Stomach (tissue), 9 donors: ENCODE data around the gene RASAL3. TPM values are rescaled to one million over a fixed set of nuclear protein-coding genes. Genes with fewer than 3 reads are reported as not detected.

ENCODE experiments used
- DNase-seq, 2 donors: peaks; one replicate each; pipeline versions ENCODE4 v3.0.0 to v3.0.0-alpha.2; 2013 to 2019
- H3K27ac ChIP-seq, 5 donors: fragments of 200-600 bp in 4 of 5; sonication (generic) in 4 of 5; one replicate each; pipeline ENCODE4 v1.5.1; 2013 to 2019; ENCODE audit warnings: mild to moderate bottlenecking in 1 of 5, moderate library complexity in 1 of 5
- H3K27me3 ChIP-seq, 3 donors: fragments of 200-600 bp; sonication (generic); one replicate each; pipeline ENCODE4 v1.5.1; 2017 to 2019; ENCODE audit warnings: mixed run types in 1 of 3
- H3K36me3 ChIP-seq, 4 donors: fragments of 200-600 bp; sonication (generic); 1 replicate in 3 of 4; 2 replicates in 1 of 4; pipeline ENCODE4 v1.5.1; 2016 to 2019
- H3K4me1 ChIP-seq, 4 donors: fragments of 200-600 bp; sonication (generic); one replicate each; pipeline ENCODE4 v1.5.1; 2016 to 2019
- H3K4me3 ChIP-seq, 4 donors: fragments of 200-600 bp; sonication (generic) in 3 of 4; one replicate each; pipeline ENCODE4 v1.5.1; 2016 to 2019; ENCODE audit warnings: mild to moderate bottlenecking in 1 of 4
- H3K9me3 ChIP-seq, 4 donors: fragments of 200-600 bp; sonication (generic); one replicate each; pipeline ENCODE4 v1.5.1; 2016 to 2019
- CTCF ChIP-seq, 7 experiments: fragments of 450-650 bp in 4 of 7; fragments of 200-600 bp in 3 of 7; sonication (generic) in 3 of 7; IDR thresholded peaks; one replicate each; pipeline ENCODE4 v1.5.1; 2016 to 2019; ENCODE audit warnings: antibody characterized with exemption in 7 of 7, control low read depth in 2 of 7, mild to moderate bottlenecking in 1 of 7
- EP300 ChIP-seq: sonication (generic); formaldehyde crosslinking; IDR thresholded peaks from one replicate; pipeline ENCODE4 v1.6.1; 2017; ENCODE audit warnings: antibody characterized with exemption
- POLR2A ChIP-seq, 4 donors: fragments of 450-650 bp; IDR thresholded peaks; one replicate each; pipeline ENCODE4 v1.6.1; 2016; ENCODE audit warnings: antibody characterized with exemption in 4 of 4, control low read depth in 2 of 4, mild to moderate bottlenecking in 1 of 4, moderate library complexity in 1 of 4
- POLR2AphosphoS5 ChIP-seq, 3 donors: sonication (generic); formaldehyde crosslinking; IDR thresholded peaks; one replicate each; pipeline ENCODE4 v1.6.1; 2016; ENCODE audit warnings: antibody characterized with exemption in 3 of 3
- WGBS, 5 donors: extraction: QIAGEN DNeasy Blood & Tissue Kit in 3 of 5; methylation state at CpG; one replicate each; pipeline versions ENCODE4 v1.1.5 to v1.1.7; 2013 to 2018; 5-methylcytosine and 5-hydroxymethylcytosine counted together
- intact Hi-C: fragments of 100-400 bp; cut with DNase I; formaldehyde crosslinking; loops from one replicate; pipeline ENCODE4 v1.15.1; 2023; ENCODE audit warnings: low total_unique reads
- polyA plus RNA-seq, 3 donors: library from polyadenylated mRNA; stranded (reverse); fragments of 200-250 nt; gene quantifications; one replicate each; pipeline ENCODE4 v1.2.3, GENCODE V29; 2013
- small RNA-seq, 4 donors: library from RNA; depleted of rRNA; stranded (forward); fragments of <200 nt; gene quantifications; one replicate each; pipeline ENCODE3, GENCODE V24; 2016
- total RNA-seq, 5 donors: library from RNA; depleted of rRNA; stranded (reverse); fragments of >200 nt; gene quantifications; one replicate each; pipeline versions ENCODE4 v1.1.0 to v1.2.3, GENCODE V29; 2014 to 2016
- donor health status: healthy with polysubstance abuse.
- donor health status: Bipolar disorder and iron deficiency.
- donor health status: healthy.

Gene RASAL3
- total and polyA plus RNA-seq, 8 donors: 1.1 to 21.2 (median 3.0) TPM

GRCh38 chr19:15404780-15405211, 59.5 kb downstream of the RASAL3 start:
- 41 to 52% (median 47%) methylated on average over 3 of the region's 3 CpGs for WGBS, 5 donors
- intact Hi-C loops: no loop called here
- DNase-seq: no peak
- H3K36me3 ChIP-seq: peaks cover 33 to 73% (median 60%) of the 10 kb centered on the region in 4 donors
- no peaks in the 10 kb centered on the region for H3K27me3 ChIP-seq
- TF ChIP-seq POLR2AphosphoS5 (IDR thresholded peaks at IDR 0.05): no peak
- H3K4me1 ChIP-seq: peaks cover 20 to 96% (median 62%) of the 10 kb centered on the region in 4 donors
- H3K4me3 ChIP-seq: peak overlapping the region in 1 of 4 donors; percentile 4
- H3K27ac ChIP-seq: peak overlapping the region in 4 of 5 donors; percentile 56 to 82 (median 64)
- H3K9me3 ChIP-seq: no peaks in the 10 kb centered on the region

GRCh38 chr19:15404097-15404779, 60.1 kb downstream of the RASAL3 start:
- peaks cover 33 to 73% (median 60%) of the 10 kb centered on the region in 4 donors for H3K36me3 ChIP-seq
- peaks cover 20 to 92% (median 58%) of the 10 kb centered on the region in 4 donors for H3K4me1 ChIP-seq
- no peaks in the 10 kb centered on the region for H3K9me3 ChIP-seq
- no peaks in the 10 kb centered on the region for H3K27me3 ChIP-seq
- peak overlapping the region in 1 of 4 donors; percentile 4 for H3K4me3 ChIP-seq
- peak overlapping the region in 4 of 5 donors; percentile 56 to 82 (median 64) for H3K27ac ChIP-seq
- peak in 1 of 3 donors; percentile 10 for TF ChIP-seq POLR2AphosphoS5 (IDR thresholded peaks at IDR 0.05)
- TF ChIP-seq CTCF (IDR thresholded peaks at IDR 0.05): no peak
- no peak for TF ChIP-seq EP300
- no peak for TF ChIP-seq POLR2A (IDR thresholded peaks at IDR 0.05)
- intact Hi-C loops: no loop called here
- no peak for DNase-seq
- WGBS, 5 donors: 53 to 74% (median 66%) methylated on average over 7 of the region's 7 CpGs

GRCh38 chr19:15403151-15403531, 61.2 kb downstream of the RASAL3 start:
- no peak for TF ChIP-seq CTCF (IDR thresholded peaks at IDR 0.05)
- TF ChIP-seq POLR2AphosphoS5 (IDR thresholded peaks at IDR 0.05): no peak
- TF ChIP-seq EP300: no peak
- no peak for TF ChIP-seq POLR2A (IDR thresholded peaks at IDR 0.05)
- Histone ChIP-seq H3K27ac (peak overlapping the region in 4 of 5 donors; percentile 56 to 82 (median 64)), H3K4me1 (peaks cover 20 to 82% (median 56%) of the 10 kb centered on the region in 4 donors), H3K27me3 (no peaks in the 10 kb centered on the region), H3K36me3 (peaks cover 44 to 73% (median 67%) of the 10 kb centered on the region in 4 donors), H3K9me3 (no peaks in the 10 kb centered on the region), H3K4me3 (no peak overlapping the region)
- 83 to 92% (median 88%) methylated on average over 10 of the region's 10 CpGs for WGBS, 5 donors
- intact Hi-C loops: no loop called here
- DNase-seq: no peak

- Histone ChIP-seq H3K4me3 (no peak overlapping the region), H3K4me1 (peaks cover 20 to 77% (median 54%) of the 10 kb centered on the region in 4 donors), H3K27ac (peak overlapping the region in 4 of 5 donors; percentile 56 to 82 (median 64)), H3K36me3 (peaks cover 50 to 73% (median 70%) of the 10 kb centered on the region in 4 donors), H3K27me3 (no peaks in the 10 kb centered on the region), H3K9me3 (no peaks in the 10 kb centered on the region)
- DNase-seq: no peak
- TF ChIP-seq EP300 (no peak), CTCF (IDR thresholded peaks at IDR 0.05) (no peak), POLR2A (IDR thresholded peaks at IDR 0.05) (no peak), POLR2AphosphoS5 (IDR thresholded peaks at IDR 0.05) (no peak)
- intact Hi-C loops: no loop called here
- WGBS, 5 donors: 72 to 87% (median 85%) methylated on average over 15 of the region's 15 CpGs
Observed at GRCh38 chr19:15402411-15403150, 61.8 kb downstream of the RASAL3 start.

Small RNAs within 50 kb of the gene (small RNA-seq; reads per million reads assigned to genes)
- gene MIR1470: 0 reads per million in 4 donors

Other genes starting within 250 kb of the RASAL3 start
- 1 to 10 TPM in 2 of 5 donors, not detected in 3; 1.1 to 4.2 TPM for gene EPHX3, start 232.1 kb downstream of the RASAL3 start, total RNA-seq
- gene EPHX3, start 232.1 kb downstream of the RASAL3 start, polyA plus RNA-seq: 10 to 100 TPM in 1 of 3 donors, under 1 TPM in 1, not detected in 1; 0.31 to 12.8 TPM
- gene BRD4, start 132.0 kb downstream of the RASAL3 start, total RNA-seq: 100 to 1,000 TPM in 1 of 5 donors, 10 to 100 TPM in 4; 14.7 to 113 (median 49.7) TPM
- gene BRD4, start 132.0 kb downstream of the RASAL3 start, polyA plus RNA-seq: 10 to 100 TPM; 10.6 to 21.1 (median 14.8) TPM
- gene AKAP8, start 84.8 kb downstream of the RASAL3 start, total RNA-seq: 10 to 100 TPM; 19.8 to 38.7 (median 23.7) TPM
- gene AKAP8, start 84.8 kb downstream of the RASAL3 start, polyA plus RNA-seq: 10 to 100 TPM in 2 of 3 donors, 1 to 10 TPM in 1; 9.5 to 14.1 (median 13.7) TPM
- 100 to 1,000 TPM in 3 of 5 donors, 10 to 100 TPM in 2; 67.8 to 320 (median 120) TPM for gene AKAP8L, start 45.6 kb downstream of the RASAL3 start, total RNA-seq
- gene AKAP8L, start 45.6 kb downstream of the RASAL3 start, polyA plus RNA-seq: 100 to 1,000 TPM in 1 of 3 donors, 10 to 100 TPM in 2; 73.4 to 106 (median 73.7) TPM
- gene WIZ, start 14.6 kb downstream of the RASAL3 start, total RNA-seq: 100 to 1,000 TPM in 1 of 5 donors, 10 to 100 TPM in 4; 15.2 to 124 (median 60.3) TPM
- gene WIZ, start 14.6 kb downstream of the RASAL3 start, polyA plus RNA-seq: 10 to 100 TPM; 13.9 to 16.1 (median 14.2) TPM
- gene PGLYRP2, start 15.0 kb upstream of the RASAL3 start, total RNA-seq: not detected
- not detected for gene PGLYRP2, start 15.0 kb upstream of the RASAL3 start, polyA plus RNA-seq
- 10 to 100 TPM in 1 of 5 donors, 1 to 10 TPM in 1, under 1 TPM in 1, not detected in 2; 0.14 to 21.6 (median 1.8) TPM for gene CYP4F22, start 44.0 kb upstream of the RASAL3 start, total RNA-seq
- 1 to 10 TPM in 1 of 3 donors, under 1 TPM in 2; 0.12 to 1.1 (median 0.35) TPM for gene CYP4F22, start 44.0 kb upstream of the RASAL3 start, polyA plus RNA-seq
- gene CYP4F8, start 150.7 kb upstream of the RASAL3 start, total RNA-seq: not detected
- gene CYP4F8, start 150.7 kb upstream of the RASAL3 start, polyA plus RNA-seq: not detected
- gene CYP4F3, start 176.4 kb upstream of the RASAL3 start, total RNA-seq: 100 to 1,000 TPM in 1 of 5 donors, 10 to 100 TPM in 2, 1 to 10 TPM in 2; 4.9 to 100 (median 20.6) TPM
- 1 to 10 TPM in 1 of 3 donors, under 1 TPM in 2; 0.25 to 5.4 (median 0.31) TPM for gene CYP4F3, start 176.4 kb upstream of the RASAL3 start, polyA plus RNA-seq
- gene CYP4F12, start 208.5 kb upstream of the RASAL3 start, total RNA-seq: 100 to 1,000 TPM in 1 of 5 donors, 10 to 100 TPM in 4; 16.1 to 113 (median 38.2) TPM
- gene CYP4F12, start 208.5 kb upstream of the RASAL3 start, polyA plus RNA-seq: 10 to 100 TPM in 2 of 3 donors, 1 to 10 TPM in 1; 2.5 to 47.1 (median 10.2) TPM